Measurements from ENCODE around the gene CAMK2G.

GRCh38 chr10:73803680-73804286 is 70.6 kb downstream of the CAMK2G start:
- no peak for TF ChIP-seq CTCF (IDR thresholded peaks at IDR 0.05)
- no peak for TF ChIP-seq POLR2A (IDR thresholded peaks at IDR 0.05)

Measured in Peyer's patch (tissue), 4 donors.